DOHH2 (cell line): ENCODE data around the gene POP4.

ENCODE experiments used
- H3F3A ChIP-seq: fragments of 200-600 bp; sonication (generic), shearing (Covaris generic); 2 replicates; pipeline ENCODE4 v1.6.0; 2016; ENCODE audit warnings: antibody characterized with exemption, mild to moderate bottlenecking; ENCODE audit not compliant: control insufficient read depth, insufficient read depth
- H3K27ac ChIP-seq: fragments of 200-600 bp; sonication (generic); 2 replicates; pipeline ENCODE4 v1.5.1; 2014; ENCODE audit warnings: low read depth, mild to moderate bottlenecking, low read length, moderate library complexity
- H3K27me3 ChIP-seq: fragments of 200-600 bp; sonication (generic); 2 replicates; pipeline ENCODE4 v1.6.1; 2014; ENCODE audit warnings: mild to moderate bottlenecking, low read length, mixed read lengths; ENCODE audit not compliant: control insufficient read depth
- H3K36me3 ChIP-seq: fragments of 200-600 bp; sonication (generic); 2 replicates; pipeline ENCODE4 v1.6.1; 2014; ENCODE audit warnings: mild to moderate bottlenecking, low read length, moderate library complexity, mixed read lengths; ENCODE audit not compliant: control insufficient read depth
- H3K4me1 ChIP-seq: fragments of 200-600 bp; sonication (generic); 2 replicates; pipeline ENCODE4 v1.6.1; 2014; ENCODE audit warnings: mild to moderate bottlenecking, low read length, mixed read lengths; ENCODE audit not compliant: control insufficient read depth
- H3K4me2 ChIP-seq: fragments of 200-600 bp; sonication (generic); 2 replicates; pipeline ENCODE4 v1.6.0; 2014; ENCODE audit warnings: mild to moderate bottlenecking, low read length, moderate library complexity
- H3K4me3 ChIP-seq: fragments of 200-600 bp; sonication (generic); 2 replicates; pipeline ENCODE4 v1.5.1; 2014; ENCODE audit warnings: mild to moderate bottlenecking, low read length, mixed read lengths
- H3K79me2 ChIP-seq: fragments of 200-600 bp; sonication (generic); 2 replicates; pipeline ENCODE4 v1.6.1; 2014; ENCODE audit warnings: mild to moderate bottlenecking, low read length, mixed read lengths; ENCODE audit not compliant: control insufficient read depth
- H3K9me2 ChIP-seq: fragments of 200-600 bp; sonication (generic); replicated peaks from 2 replicates; pipeline ENCODE4 v1.6.1; 2014; ENCODE audit warnings: mild to moderate bottlenecking, low read length, mixed read lengths; ENCODE audit not compliant: control insufficient read depth
- H3K9me3 ChIP-seq: fragments of 200-600 bp; sonication (generic); 2 replicates; pipeline ENCODE4 v1.6.1; 2014; ENCODE audit warnings: antibody characterized with exemption, low read length, mixed read lengths; ENCODE audit not compliant: control insufficient read depth, insufficient read depth
- H4K20me1 ChIP-seq: fragments of 200-600 bp; sonication (generic); 2 replicates; pipeline ENCODE4 v1.6.0; 2014; ENCODE audit warnings: low read depth, mild to moderate bottlenecking, antibody characterized with exemption, low read length, moderate library complexity; ENCODE audit not compliant: control insufficient read depth, insufficient read depth
- EZH2phosphoT487 ChIP-seq: fragments of 200-600 bp; sonication (generic); IDR thresholded peaks from 2 replicates; pipeline ENCODE4 v1.6.1; 2017; ENCODE audit warnings: borderline replicate concordance, mild to moderate bottlenecking, antibody characterized with exemption, low read length, moderate library complexity, mixed read lengths
- TF ChIP-seq, protein P1 (sequence below): fragments of 200-600 bp; sonication (generic); IDR thresholded peaks from one replicate; pipeline ENCODE4 v1.5.1; 2014; ENCODE audit warnings: antibody characterized with exemption, mild to moderate bottlenecking, low read depth, low read length; ENCODE audit not compliant: poor library complexity, severe bottlenecking

POP4 gene

DNA sequence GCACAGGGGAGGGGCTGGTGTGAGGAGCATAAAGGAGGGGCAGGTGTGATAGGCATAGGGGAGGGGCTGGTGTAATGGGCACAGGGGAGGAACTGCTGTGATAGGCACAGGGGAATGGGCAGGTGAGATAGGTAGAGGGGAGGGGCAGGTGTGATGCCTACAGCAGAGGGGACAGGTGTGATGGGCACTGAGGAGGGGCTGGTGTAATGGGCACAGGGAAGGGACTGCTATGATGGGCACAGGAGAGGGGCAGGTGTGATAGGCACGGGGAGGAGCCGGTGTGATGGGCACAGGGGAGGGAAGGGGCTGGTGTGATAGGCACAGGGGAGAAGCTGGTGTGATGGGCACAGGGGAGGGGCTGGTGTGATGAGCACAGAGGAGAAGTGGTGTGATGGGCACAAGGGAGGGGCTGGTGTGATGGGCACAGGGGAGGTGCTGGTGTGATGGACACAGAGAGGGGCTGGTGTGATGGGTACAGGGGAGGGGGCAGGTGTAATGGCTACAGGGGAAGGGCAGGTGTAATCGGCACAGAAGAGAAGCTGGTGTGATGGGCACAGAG, 39.5 kb upstream of the POP4 start:
- no peaks in the 10 kb centered on the region for H3F3A ChIP-seq
- no peaks in the 10 kb centered on the region for H3K27me3 ChIP-seq

DNA sequence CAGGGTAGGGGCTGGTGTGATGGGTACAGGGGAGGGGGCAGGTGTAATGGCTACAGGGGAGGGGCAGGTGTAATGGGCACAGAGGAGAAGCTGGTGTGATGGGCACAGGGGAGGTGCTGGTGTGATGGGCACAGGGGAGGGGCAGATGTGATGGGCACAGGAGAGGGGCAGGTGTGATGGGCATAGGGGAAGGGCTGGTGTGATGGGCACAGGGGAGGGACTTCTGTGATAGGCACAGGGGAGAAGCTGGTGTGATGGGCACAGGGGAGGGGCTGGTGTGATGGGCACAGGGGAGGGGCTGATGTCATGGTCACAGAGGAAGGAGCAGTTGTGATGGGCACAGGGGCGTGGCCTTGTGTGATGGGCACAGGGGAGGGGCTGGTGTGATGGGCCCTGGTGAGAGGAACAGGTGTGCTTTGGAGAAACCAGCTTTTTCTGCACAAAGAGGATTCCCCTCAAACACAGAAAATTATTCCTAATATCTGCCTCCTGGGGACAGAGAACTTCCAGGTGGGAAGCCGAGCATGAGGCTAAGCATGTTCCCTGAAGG, 38.6 kb upstream of the POP4 start:
- H3K4me1 ChIP-seq = no peaks in the 10 kb centered on the region
- no peaks in the 10 kb centered on the region for H3K9me3 ChIP-seq
- no peak for TF ChIP-seq EZH2phosphoT487
- TF ChIP-seq, protein P1, sequence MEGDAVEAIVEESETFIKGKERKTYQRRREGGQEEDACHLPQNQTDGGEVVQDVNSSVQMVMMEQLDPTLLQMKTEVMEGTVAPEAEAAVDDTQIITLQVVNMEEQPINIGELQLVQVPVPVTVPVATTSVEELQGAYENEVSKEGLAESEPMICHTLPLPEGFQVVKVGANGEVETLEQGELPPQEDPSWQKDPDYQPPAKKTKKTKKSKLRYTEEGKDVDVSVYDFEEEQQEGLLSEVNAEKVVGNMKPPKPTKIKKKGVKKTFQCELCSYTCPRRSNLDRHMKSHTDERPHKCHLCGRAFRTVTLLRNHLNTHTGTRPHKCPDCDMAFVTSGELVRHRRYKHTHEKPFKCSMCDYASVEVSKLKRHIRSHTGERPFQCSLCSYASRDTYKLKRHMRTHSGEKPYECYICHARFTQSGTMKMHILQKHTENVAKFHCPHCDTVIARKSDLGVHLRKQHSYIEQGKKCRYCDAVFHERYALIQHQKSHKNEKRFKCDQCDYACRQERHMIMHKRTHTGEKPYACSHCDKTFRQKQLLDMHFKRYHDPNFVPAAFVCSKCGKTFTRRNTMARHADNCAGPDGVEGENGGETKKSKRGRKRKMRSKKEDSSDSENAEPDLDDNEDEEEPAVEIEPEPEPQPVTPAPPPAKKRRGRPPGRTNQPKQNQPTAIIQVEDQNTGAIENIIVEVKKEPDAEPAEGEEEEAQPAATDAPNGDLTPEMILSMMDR = no peak
- no peaks in the 10 kb centered on the region for H3K27me3 ChIP-seq
- H3K4me2 ChIP-seq = no peak overlapping the region
- no peaks in the 10 kb centered on the region for H3K9me2 ChIP-seq
- no peaks in the 10 kb centered on the region for H3F3A ChIP-seq
- H3K27ac ChIP-seq = no peak overlapping the region
- H3K4me3 ChIP-seq = no peak overlapping the region
- H4K20me1 ChIP-seq = no peaks in the 10 kb centered on the region
- H3K36me3 ChIP-seq = no peaks in the 10 kb centered on the region
- no peaks in the 10 kb centered on the region for H3K79me2 ChIP-seq

More for the DNA sequence above, 39.5 kb upstream of the POP4 start:
- Histone ChIP-seq H3K9me3 (no peaks in the 10 kb centered on the region), H3K36me3 (no peaks in the 10 kb centered on the region), H4K20me1 (no peaks in the 10 kb centered on the region), H3K27ac (no peak overlapping the region), H3K4me1 (no peaks in the 10 kb centered on the region), H3K4me3 (no peak overlapping the region), H3K4me2 (no peak overlapping the region), H3K79me2 (no peaks in the 10 kb centered on the region), H3K9me2 (no peaks in the 10 kb centered on the region)
- TF ChIP-seq, protein P1 = no peak

DNA sequence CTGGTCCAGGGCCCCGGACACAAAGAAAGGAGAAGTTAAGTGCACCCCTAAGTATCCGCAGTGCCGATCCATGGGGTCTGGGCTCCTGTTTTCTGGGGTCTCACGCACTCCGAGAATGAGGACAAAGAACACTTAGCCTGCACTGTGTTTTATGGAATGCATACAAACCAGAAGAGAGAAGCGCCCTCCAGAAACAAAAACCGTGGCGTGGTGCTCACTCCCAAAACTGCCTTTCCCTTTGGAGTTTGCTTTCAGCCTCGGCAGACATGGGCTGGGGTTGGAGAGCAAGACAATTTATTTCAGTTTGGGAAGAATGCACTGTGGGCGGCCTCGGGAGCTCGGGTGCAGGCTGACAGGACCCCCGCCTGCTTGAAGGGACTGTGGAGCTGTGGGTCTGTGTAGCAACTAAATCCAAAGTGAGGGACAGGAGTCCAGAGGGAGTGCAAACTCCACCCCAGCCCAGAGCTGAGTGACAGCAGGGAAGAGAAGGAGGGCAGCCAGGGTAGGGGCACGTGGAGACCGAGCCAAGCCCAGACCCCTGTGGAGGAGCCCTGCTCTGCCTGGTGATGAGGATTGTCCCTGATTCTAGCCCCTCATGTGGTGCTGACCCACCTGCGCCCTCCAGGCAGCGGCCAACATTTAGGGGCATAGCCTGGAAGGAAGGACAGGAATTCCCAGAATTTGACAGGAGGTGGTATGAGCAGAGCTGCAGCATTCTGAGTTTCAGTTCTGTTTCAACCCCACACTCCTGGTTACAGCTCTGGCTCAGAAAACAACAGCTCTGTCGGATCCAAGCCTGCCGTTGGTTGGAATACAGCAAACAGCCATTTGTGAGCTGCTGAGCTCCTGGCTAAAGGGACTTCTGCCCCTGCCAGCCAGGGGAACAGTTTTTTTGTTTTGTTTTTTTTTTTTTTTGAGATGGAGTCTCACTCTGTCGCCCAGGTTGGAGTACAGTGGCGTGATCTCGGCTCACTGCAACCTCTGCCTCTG, 37.8 kb upstream of the POP4 start:
- H3F3A ChIP-seq = no peaks in the 10 kb centered on the region
- TF ChIP-seq, protein P1 = no peak
- TF ChIP-seq EZH2phosphoT487 = no peak
- H3K36me3 ChIP-seq = no peaks in the 10 kb centered on the region

More for the DNA sequence above, 37.8 kb upstream of the POP4 start:
- H3K4me2 ChIP-seq = no peak overlapping the region
- H3K27ac ChIP-seq = no peak overlapping the region
- no peaks in the 10 kb centered on the region for H3K9me2 ChIP-seq
- H3K9me3 ChIP-seq = no peaks in the 10 kb centered on the region
- H3K4me1 ChIP-seq = no peaks in the 10 kb centered on the region
- no peak overlapping the region for H3K4me3 ChIP-seq
- H4K20me1 ChIP-seq = no peaks in the 10 kb centered on the region
- H3K79me2 ChIP-seq = no peaks in the 10 kb centered on the region
- H3K27me3 ChIP-seq = no peaks in the 10 kb centered on the region; the same call in 1 of the 2 replicates
